A673 (cell line): ENCODE data around the gene TM4SF5.

Experiments used
- EZH2 ChIP-seq: fragments of 200-600 bp; sonication (generic); IDR thresholded peaks from 2 replicates; pipeline ENCODE4 v1.6.1; 2017; ENCODE audit warnings: borderline replicate concordance, low read depth, mild to moderate bottlenecking, mixed read lengths, antibody characterized with exemption, low read length; ENCODE audit not compliant: poor library complexity, severe bottlenecking
- TF ChIP-seq, protein P1 (sequence below): fragments of 300-800, 200-600 bp; sonication (generic); conservative IDR thresholded peaks from 2 replicates; pipeline ENCODE4 v1.5.1; 2017; ENCODE audit warnings: low read depth, mild to moderate bottlenecking, antibody characterized with exemption, low read length, moderate library complexity, mixed read lengths

DNA sequence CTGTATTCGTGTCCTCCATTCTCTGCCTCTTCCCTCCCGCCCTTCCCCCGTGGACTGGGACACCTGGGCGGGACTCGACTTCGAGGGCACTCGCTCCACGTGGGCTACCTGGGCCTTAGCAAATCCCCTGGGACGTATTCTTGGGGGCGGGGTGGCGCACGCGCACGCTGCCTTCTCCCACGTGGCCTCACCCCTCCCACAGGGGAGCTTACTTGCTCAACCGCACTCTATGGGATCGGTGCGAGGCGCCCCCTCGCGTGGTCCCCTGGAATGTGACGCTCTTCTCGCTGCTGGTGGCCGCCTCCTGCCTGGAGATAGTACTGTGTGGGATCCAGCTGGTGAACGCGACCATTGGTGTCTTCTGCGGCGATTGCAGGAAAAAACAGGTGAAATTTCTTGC is 11.0 kb downstream of the TM4SF5 start:
- no peak for TF ChIP-seq EZH2
- TF ChIP-seq, protein P1, sequence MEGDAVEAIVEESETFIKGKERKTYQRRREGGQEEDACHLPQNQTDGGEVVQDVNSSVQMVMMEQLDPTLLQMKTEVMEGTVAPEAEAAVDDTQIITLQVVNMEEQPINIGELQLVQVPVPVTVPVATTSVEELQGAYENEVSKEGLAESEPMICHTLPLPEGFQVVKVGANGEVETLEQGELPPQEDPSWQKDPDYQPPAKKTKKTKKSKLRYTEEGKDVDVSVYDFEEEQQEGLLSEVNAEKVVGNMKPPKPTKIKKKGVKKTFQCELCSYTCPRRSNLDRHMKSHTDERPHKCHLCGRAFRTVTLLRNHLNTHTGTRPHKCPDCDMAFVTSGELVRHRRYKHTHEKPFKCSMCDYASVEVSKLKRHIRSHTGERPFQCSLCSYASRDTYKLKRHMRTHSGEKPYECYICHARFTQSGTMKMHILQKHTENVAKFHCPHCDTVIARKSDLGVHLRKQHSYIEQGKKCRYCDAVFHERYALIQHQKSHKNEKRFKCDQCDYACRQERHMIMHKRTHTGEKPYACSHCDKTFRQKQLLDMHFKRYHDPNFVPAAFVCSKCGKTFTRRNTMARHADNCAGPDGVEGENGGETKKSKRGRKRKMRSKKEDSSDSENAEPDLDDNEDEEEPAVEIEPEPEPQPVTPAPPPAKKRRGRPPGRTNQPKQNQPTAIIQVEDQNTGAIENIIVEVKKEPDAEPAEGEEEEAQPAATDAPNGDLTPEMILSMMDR: peak; percentile 34; the same call in 1 of the 2 replicates
